Testis (tissue), 2 donors: ENCODE measurements around the gene UBAC2.

ENCODE experiments used
- CTCF ChIP-seq, 3 experiments: fragments of 450-650 bp in 2 of 3; fragments of 200-600 bp in 1 of 3; sonication (generic) in 1 of 3; IDR thresholded peaks; one replicate each; pipeline ENCODE4 v1.5.1; 2016 to 2019; ENCODE audit warnings: antibody characterized with exemption in 3 of 3, mild to moderate bottlenecking in 2 of 3, moderate library complexity in 1 of 3
- POLR2A ChIP-seq: fragments of 450-650 bp; IDR thresholded peaks from one replicate; pipeline ENCODE4 v1.6.1; 2017; ENCODE audit warnings: antibody characterized with exemption, mild to moderate bottlenecking, moderate library complexity

GRCh38 chr13:99282264-99283231 lies 81.9 kb downstream of the UBAC2 start:
- TF ChIP-seq CTCF (IDR thresholded peaks at IDR 0.05): no peak
- TF ChIP-seq POLR2A: no peak
